Naive thymus-derived CD4-positive, alpha-beta T cell (primary cell): ENCODE data around the gene LARP7. TPM values are rescaled to one million over a fixed set of nuclear protein-coding genes. Genes with fewer than 3 reads are reported as not detected.

Experiments used
- ATAC-seq: fragments of 150-1000 bp; cut with Tn5 transposase; 2 replicates; pipeline ENCODE4 v1.10.0; 2021; ENCODE audit warnings: mild to moderate bottlenecking, moderate library complexity
- CTCF ChIA-PET: fragments of 350-600 bp; sonication (Branson Sonifier 250); formaldehyde crosslinking; loops from one replicate; lab custom pipeline; 2021; ENCODE audit warnings: antibody characterized with exemption; lab: Charles Lee
- POLR2A ChIA-PET: fragments of 350-600 bp; sonication (Branson Sonifier 250); formaldehyde crosslinking; loops from one replicate; lab custom pipeline; 2021; ENCODE audit warnings: antibody characterized with exemption, inconsistent platforms; lab: Charles Lee
- DNase-seq, 9 donors: peaks; one replicate each; pipeline versions ENCODE4 v3.0.0 to v3.0.0-alpha.2; 2020 to 2022; ENCODE audit warnings: mixed read lengths in 1 of 9
- H3K27ac ChIP-seq: one replicate; pipeline ENCODE4 v1.7.0; 2013; ENCODE audit warnings: mild to moderate bottlenecking, low read depth, low read length, moderate library complexity
- H3K27me3 ChIP-seq, 2 donors: one replicate each; pipeline ENCODE4 v1.7.0; 2013; ENCODE audit warnings: low read length in 2 of 2, mild to moderate bottlenecking in 2 of 2, moderate library complexity in 2 of 2; ENCODE audit not compliant: control insufficient read depth in 2 of 2, insufficient read depth in 2 of 2
- H3K36me3 ChIP-seq, 3 experiments: 1 replicate in 2 of 3; 2 replicates in 1 of 3; pipeline ENCODE4 v1.7.0; 2013; ENCODE audit warnings: low read length in 3 of 3, mild to moderate bottlenecking in 3 of 3, moderate library complexity in 1 of 3; ENCODE audit not compliant: insufficient read depth in 3 of 3, control insufficient read depth in 2 of 3
- H3K4me1 ChIP-seq, 2 donors: one replicate each; pipeline ENCODE4 v1.7.0; 2013; ENCODE audit warnings: low read length in 2 of 2, mild to moderate bottlenecking in 2 of 2, moderate library complexity in 1 of 2; ENCODE audit not compliant: control insufficient read depth in 2 of 2, insufficient read depth in 2 of 2
- H3K4me3 ChIP-seq: 2 replicates; pipeline ENCODE4 v1.7.0; 2013; ENCODE audit warnings: mild to moderate bottlenecking, low read length
- H3K9me3 ChIP-seq, 3 experiments: 1 replicate in 2 of 3; 2 replicates in 1 of 3; pipeline ENCODE4 v1.7.0; 2013; ENCODE audit warnings: low read length in 3 of 3; ENCODE audit not compliant: control insufficient read depth in 2 of 3
- H3K27ac Mint-ChIP-seq, 9 donors: one replicate each; pipeline ENCODE4 v1.8.0; 2020 to 2022; ENCODE audit warnings: mixed read lengths in 9 of 9, mild to moderate bottlenecking in 8 of 9, moderate library complexity in 5 of 9, inconsistent platforms in 2 of 9
- H3K27me3 Mint-ChIP-seq, 5 donors: one replicate each; pipeline ENCODE4 v1.8.0; 2021 to 2022; ENCODE audit warnings: mixed read lengths in 5 of 5, mild to moderate bottlenecking in 1 of 5
- H3K36me3 Mint-ChIP-seq, 5 donors: one replicate each; pipeline ENCODE4 v1.8.0; 2020 to 2022; ENCODE audit warnings: mixed read lengths in 5 of 5, mild to moderate bottlenecking in 3 of 5, inconsistent platforms in 1 of 5
- H3K4me1 Mint-ChIP-seq, 7 donors: one replicate each; pipeline ENCODE4 v1.8.0; 2020 to 2022; ENCODE audit warnings: mixed read lengths in 7 of 7, mild to moderate bottlenecking in 3 of 7, inconsistent platforms in 1 of 7
- H3K4me3 Mint-ChIP-seq, 10 donors: one replicate each; pipeline ENCODE4 v1.8.0; 2020 to 2022; ENCODE audit warnings: mild to moderate bottlenecking in 10 of 10, mixed read lengths in 10 of 10, moderate library complexity in 6 of 10, inconsistent platforms in 2 of 10
- H3K9me3 Mint-ChIP-seq, 11 donors: one replicate each; pipeline ENCODE4 v1.8.0; 2020 to 2022; ENCODE audit warnings: mixed read lengths in 11 of 11, mild to moderate bottlenecking in 4 of 11, inconsistent platforms in 1 of 11, moderate library complexity in 1 of 11
- intact Hi-C, 2 donors: fragments of 100-400 bp; cut with micrococcal nuclease; formaldehyde crosslinking; loops; one replicate each; pipeline ENCODE4 v1.15.1; 2023
- polyA plus RNA-seq, 2 donors: library from polyadenylated mRNA; unstranded; fragments of 300-500 nt; fragmentation: Illumina TruSeq; gene quantifications; one replicate each; pipeline ENCODE4 v1.2.3, GENCODE V29; 2021
- total RNA-seq, 6 experiments: library from RNA in 5 of 6; stranded (reverse) in 5 of 6; gene quantifications; 1 replicate in 5 of 6; 2 replicates in 1 of 6; pipeline ENCODE4 v1.2.3 and lab custom pipeline; 2021 to 2026

Gene LARP7
- total and polyA plus RNA-seq, 7 experiments from 2014 or later, result 28.6 to 48.2 (median 44.8) TPM

DNA sequence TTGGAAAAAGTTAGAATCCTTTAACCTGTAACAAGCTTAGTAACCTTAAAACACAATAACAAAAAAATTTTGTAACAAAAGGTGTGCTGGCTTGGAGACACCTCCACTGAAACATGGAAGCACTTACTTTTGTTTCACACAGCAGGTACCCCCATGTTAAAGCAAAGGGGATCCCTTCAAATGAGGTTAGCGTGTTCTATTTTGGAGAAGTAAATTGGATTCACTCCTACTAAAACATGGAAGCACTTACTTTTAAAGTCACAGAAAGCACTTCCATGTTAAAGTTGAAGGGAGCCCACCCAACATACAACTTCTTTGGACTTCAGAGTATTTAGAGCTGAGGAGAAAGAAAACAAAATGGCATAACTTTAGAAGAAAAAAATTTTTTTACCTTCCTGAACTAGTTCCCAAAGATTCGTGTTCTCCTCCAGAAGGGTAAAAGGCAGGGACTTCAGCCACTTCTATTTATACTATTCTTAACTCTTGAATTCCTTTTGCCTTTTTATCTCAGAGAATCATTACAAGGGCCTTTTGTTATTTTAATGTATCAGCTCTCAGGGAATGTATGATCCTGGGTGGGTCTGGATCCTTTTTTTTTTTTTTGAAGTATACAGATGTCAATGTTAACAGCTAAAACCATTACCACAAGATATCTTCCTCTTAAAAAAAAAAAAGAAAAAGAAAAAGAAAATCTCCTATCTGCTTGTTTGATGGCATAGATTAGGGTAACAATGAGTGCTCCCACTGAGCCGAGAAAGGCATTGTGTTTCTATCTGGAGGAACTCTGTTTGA, 11.5 kb downstream of the LARP7 start:
- Histone ChIP-seq H3K27ac (no peak overlapping the region), H3K36me3 (peaks cover 16 to 57% (median 27%) of the 10 kb centered on the region in 3 experiments), H3K4me1 (no peaks in the 10 kb centered on the region), H3K9me3 (no peaks in the 10 kb centered on the region), H3K27me3 (no peaks in the 10 kb centered on the region), H3K4me3 (no peak overlapping the region)
- Mint-ChIP-seq H3K9me3 (no peaks in the 10 kb centered on the region), H3K4me3 (no peak overlapping the region), H3K27me3 (no peaks in the 10 kb centered on the region), H3K36me3 (peaks cover 3 to 22% (median 14%) of the 10 kb centered on the region in 5 donors), H3K4me1 (peaks cover 0 to 5% (median 2%) of the 10 kb centered on the region in 7 donors), H3K27ac (no peak overlapping the region)
- POLR2A ChIA-PET, result no interaction called here
- intact Hi-C loops, result no loop called here
- DNase-seq (no peak), ATAC-seq (no peak)
- CTCF ChIA-PET, result interaction anchor here (0.6 kb wide), 1 partner anchor 798 kb away, joined by 4 read pairs; no protein-coding TSS in a partner anchor

DNA sequence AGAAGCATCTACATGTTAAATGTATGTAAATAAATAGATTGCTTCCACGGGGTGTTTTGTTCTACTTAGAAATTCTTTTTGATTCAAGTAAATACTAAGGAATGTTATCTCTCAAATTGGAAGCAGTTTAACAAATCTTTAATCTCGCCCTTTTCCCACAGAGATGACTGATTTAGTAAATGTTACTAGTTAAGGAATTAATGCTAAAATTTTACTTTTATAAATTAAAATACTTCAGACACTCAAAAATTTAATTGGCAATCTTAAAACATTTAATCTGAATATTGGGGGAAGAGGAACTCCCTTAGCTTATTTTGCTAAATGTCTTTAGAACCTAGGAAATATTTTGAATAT, 12.1 kb downstream of the LARP7 start:
- no peak for DNase-seq
- H3K36me3 ChIP-seq, result peaks cover 16 to 62% (median 27%) of the 10 kb centered on the region in 3 experiments
- ATAC-seq, result no peak
- no peak overlapping the region for H3K4me3 ChIP-seq
- H3K4me1 ChIP-seq, result no peaks in the 10 kb centered on the region
- ChIA-PET CTCF (no interaction called here), POLR2A (no interaction called here)
- no peaks in the 10 kb centered on the region for H3K27me3 Mint-ChIP-seq
- H3K27ac Mint-ChIP-seq, result no peak overlapping the region
- H3K27ac ChIP-seq, result no peak overlapping the region
- H3K4me1 Mint-ChIP-seq, result peaks cover 0 to 3% (median 0%) of the 10 kb centered on the region in 7 donors
- peaks cover 3 to 26% (median 15%) of the 10 kb centered on the region in 5 donors for H3K36me3 Mint-ChIP-seq
- H3K9me3 ChIP-seq, result no peaks in the 10 kb centered on the region
- intact Hi-C loops, result no loop called here
- no peaks in the 10 kb centered on the region for H3K27me3 ChIP-seq
- no peaks in the 10 kb centered on the region for H3K9me3 Mint-ChIP-seq
- no peak overlapping the region for H3K4me3 Mint-ChIP-seq

DNA sequence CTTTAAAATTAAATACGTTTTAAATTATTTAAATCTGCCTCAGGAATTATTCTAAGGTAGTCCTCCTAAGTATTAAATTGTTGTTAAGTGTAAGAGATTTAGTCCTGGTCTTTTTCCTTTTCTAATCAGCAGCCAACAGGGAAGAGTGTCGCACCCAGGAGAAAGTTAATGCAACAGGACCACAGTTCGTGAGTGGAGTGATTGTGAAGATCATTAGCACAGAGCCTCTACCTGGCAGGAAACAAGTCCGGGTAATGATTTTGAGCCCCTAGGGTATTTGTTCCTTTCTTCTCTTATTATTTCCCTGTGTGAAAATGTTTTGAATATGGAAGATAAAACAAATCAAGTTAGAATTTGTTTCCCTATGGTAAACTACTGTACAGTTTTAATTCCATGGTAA, 13.4 kb downstream of the LARP7 start:
- ChIA-PET CTCF (no interaction called here), POLR2A (no interaction called here)
- H3K4me1 Mint-ChIP-seq, result no peaks in the 10 kb centered on the region
- DNase-seq (no peak), ATAC-seq (no peak)
- no peak overlapping the region for H3K4me3 ChIP-seq
- H3K36me3 ChIP-seq, result peaks cover 22 to 60% (median 39%) of the 10 kb centered on the region in 3 experiments
- H3K27ac ChIP-seq, result no peak overlapping the region
- intact Hi-C loops, result loop anchor here in 1 of 2 donors (5.0 kb wide), 1 partner anchor 287 kb away; no protein-coding TSS in a partner anchor
- H3K27me3 ChIP-seq, result no peaks in the 10 kb centered on the region
- H3K27me3 Mint-ChIP-seq, result no peaks in the 10 kb centered on the region
- no peak overlapping the region for H3K27ac Mint-ChIP-seq
- no peaks in the 10 kb centered on the region for H3K4me1 ChIP-seq
- no peak overlapping the region for H3K4me3 Mint-ChIP-seq
- no peaks in the 10 kb centered on the region for H3K9me3 ChIP-seq
- no peaks in the 10 kb centered on the region for H3K9me3 Mint-ChIP-seq
- H3K36me3 Mint-ChIP-seq, result peaks cover 4 to 29% (median 21%) of the 10 kb centered on the region in 5 donors

DNA sequence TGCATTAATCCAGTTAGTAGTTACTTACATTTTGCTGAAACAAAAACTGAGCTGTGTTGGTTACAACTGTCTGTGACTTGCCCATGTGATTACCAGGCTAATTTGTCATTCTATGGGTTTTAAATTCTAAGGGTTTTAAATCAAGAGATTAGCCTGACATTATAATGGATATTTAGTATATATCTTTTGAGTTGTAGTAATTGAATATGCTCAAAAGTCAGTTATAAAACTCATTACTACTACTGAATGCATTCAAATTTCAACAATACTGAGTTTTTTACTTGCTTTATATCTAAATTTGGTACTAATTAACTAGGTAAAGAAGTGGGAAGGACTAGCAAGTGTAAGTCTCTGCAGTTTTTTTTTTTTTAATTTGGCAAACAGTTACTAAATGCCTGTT, 14.7 kb downstream of the LARP7 start:
- DNase-seq, result no peak
- no peak overlapping the region for H3K4me3 ChIP-seq
- Mint-ChIP-seq H3K4me1 (no peaks in the 10 kb centered on the region), H3K27me3 (no peaks in the 10 kb centered on the region), H3K9me3 (no peaks in the 10 kb centered on the region), H3K36me3 (peaks cover 11 to 34% (median 24%) of the 10 kb centered on the region in 5 donors), H3K27ac (no peak overlapping the region), H3K4me3 (no peak overlapping the region)
- no peak overlapping the region for H3K27ac ChIP-seq
- ChIA-PET CTCF (no interaction called here), POLR2A (no interaction called here)
- no peaks in the 10 kb centered on the region for H3K4me1 ChIP-seq
- no peak for ATAC-seq
- H3K27me3 ChIP-seq, result no peaks in the 10 kb centered on the region
- no peaks in the 10 kb centered on the region for H3K9me3 ChIP-seq
- peaks cover 22 to 62% (median 34%) of the 10 kb centered on the region in 3 experiments for H3K36me3 ChIP-seq
- intact Hi-C loops, result loop anchor here in 1 of 2 donors (5.0 kb wide), 1 partner anchor 286 kb away; no protein-coding TSS in a partner anchor

DNA sequence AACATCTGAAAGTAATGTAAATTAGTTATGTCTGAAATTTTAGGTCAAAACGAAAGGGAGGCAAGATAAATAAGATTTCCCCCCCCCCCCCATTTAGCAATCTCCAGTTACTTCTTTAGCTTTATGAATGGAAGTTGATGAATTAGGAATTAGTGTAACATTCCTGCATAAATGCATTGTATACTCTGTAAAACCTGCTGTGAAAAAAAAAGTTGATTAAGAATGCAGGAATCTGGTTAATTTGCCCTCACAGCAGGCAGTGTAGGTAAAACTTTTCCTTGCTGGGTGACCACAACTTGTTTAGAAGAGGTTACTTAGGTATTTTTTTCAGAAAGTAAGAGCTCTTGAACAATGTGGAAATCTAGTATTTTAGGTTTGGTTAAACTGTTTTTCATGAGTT, 15.3 kb downstream of the LARP7 start:
- ChIA-PET CTCF (no interaction called here), POLR2A (no interaction called here)
- no peaks in the 10 kb centered on the region for H3K4me1 Mint-ChIP-seq
- intact Hi-C loops, result loop anchor here in 1 of 2 donors (5.0 kb wide), 1 partner anchor 285 kb away; no protein-coding TSS in a partner anchor
- Histone ChIP-seq H3K27me3 (no peaks in the 10 kb centered on the region), H3K27ac (no peak overlapping the region), H3K36me3 (peaks cover 18 to 57% (median 29%) of the 10 kb centered on the region in 3 experiments), H3K4me3 (no peak overlapping the region), H3K9me3 (no peaks in the 10 kb centered on the region), H3K4me1 (no peaks in the 10 kb centered on the region)
- no peaks in the 10 kb centered on the region for H3K27me3 Mint-ChIP-seq
- DNase-seq (no peak), ATAC-seq (no peak)
- H3K27ac Mint-ChIP-seq, result no peak overlapping the region
- no peak overlapping the region for H3K4me3 Mint-ChIP-seq
- peaks cover 8 to 28% (median 20%) of the 10 kb centered on the region in 5 donors for H3K36me3 Mint-ChIP-seq
- H3K9me3 Mint-ChIP-seq, result no peaks in the 10 kb centered on the region

DNA sequence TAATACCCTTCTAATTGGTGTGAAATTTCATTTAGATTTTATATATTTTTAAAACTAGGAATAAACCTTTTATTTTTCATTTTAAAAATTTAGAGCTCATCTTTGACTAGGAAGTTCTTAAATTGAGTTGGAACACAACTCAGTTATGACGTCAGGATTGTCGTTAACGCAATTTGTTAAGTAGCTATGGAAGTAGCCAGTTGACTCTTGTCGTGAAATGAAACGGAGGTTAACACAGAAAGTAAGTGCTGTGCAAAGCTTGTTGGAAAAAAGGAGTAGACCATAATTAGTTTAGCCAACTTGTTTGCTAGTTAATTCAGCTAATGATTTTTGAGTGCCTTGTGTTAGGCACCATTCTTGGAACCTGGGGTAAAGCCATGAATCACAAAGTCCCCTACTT, 18.3 kb downstream of the LARP7 start:
- CTCF ChIA-PET, result interaction anchor here (0.7 kb wide), 1 partner anchor 20 kb away, joined by 4 read pairs; no protein-coding TSS in a partner anchor
- H3K4me1 Mint-ChIP-seq, result peaks cover 0 to 2% (median 0%) of the 10 kb centered on the region in 7 donors
- POLR2A ChIA-PET, result interaction anchor here (0.6 kb wide), 1 partner anchor 13 kb away, joined by 3 read pairs; no protein-coding TSS in a partner anchor
- no peak overlapping the region for H3K27ac Mint-ChIP-seq
- H3K4me3 Mint-ChIP-seq, result no peak overlapping the region
- intact Hi-C loops, result no loop called here
- H3K36me3 Mint-ChIP-seq, result peaks cover 8 to 35% (median 22%) of the 10 kb centered on the region in 5 donors
- Histone ChIP-seq H3K9me3 (no peaks in the 10 kb centered on the region), H3K36me3 (peaks cover 17 to 48% (median 28%) of the 10 kb centered on the region in 3 experiments), H3K27me3 (no peaks in the 10 kb centered on the region), H3K4me3 (no peak overlapping the region), H3K27ac (no peak overlapping the region), H3K4me1 (no peaks in the 10 kb centered on the region)
- DNase-seq, result no peak
- H3K9me3 Mint-ChIP-seq, result no peaks in the 10 kb centered on the region
- ATAC-seq, result no peak
- no peaks in the 10 kb centered on the region for H3K27me3 Mint-ChIP-seq
